Vagina (tissue), 2 donors: ENCODE results near the gene HOXA10.

Experiments used
- CTCF ChIP-seq, 3 experiments: fragments of 450-650 bp in 2 of 3; fragments of 200-600 bp in 1 of 3; sonication (generic) in 1 of 3; IDR thresholded peaks; one replicate each; pipeline ENCODE4 v1.5.1; 2017 to 2019; ENCODE audit warnings: antibody characterized with exemption in 3 of 3, mild to moderate bottlenecking in 2 of 3, moderate library complexity in 2 of 3
- POLR2AphosphoS5 ChIP-seq, 2 donors: sonication (generic); formaldehyde crosslinking; IDR thresholded peaks; one replicate each; pipeline ENCODE4 v1.9.0; 2017; ENCODE audit warnings: antibody characterized with exemption in 2 of 2, mild to moderate bottlenecking in 2 of 2, low read depth in 1 of 2; ENCODE audit not compliant: insufficient read depth in 1 of 2

GRCh38 chr7:27132214-27132613, 41.9 kb downstream of the HOXA10 start:
- TF ChIP-seq CTCF (IDR thresholded peaks at IDR 0.05) (no peak), POLR2AphosphoS5 (IDR thresholded peaks at IDR 0.05; ENCODE audit: insufficient read depth in 1 of 2, low read depth in 1 of 2) (no peak)
